ENCODE measurements around the gene LRP6.

LRP6 gene

GRCh38 chr12:12240662-12241340, 26.0 kb downstream of the LRP6 start:
- TF ChIP-seq CTCF (IDR thresholded peaks at IDR 0.05) (no peak), ZFX (IDR thresholded peaks at IDR 0.05; ENCODE audit: borderline replicate concordance) (no peak)
- H3K27ac ChIP-seq, result no peak overlapping the region

- H3K27ac ChIP-seq, result no peak overlapping the region
- no peak for TF ChIP-seq ZFX (IDR thresholded peaks at IDR 0.05; ENCODE audit: borderline replicate concordance)
- no peak for TF ChIP-seq CTCF (IDR thresholded peaks at IDR 0.05)
Observed at GRCh38 chr12:12239127-12239526, 27.7 kb downstream of the LRP6 start.

GRCh38 chr12:12238605-12239004, 28.2 kb downstream of the LRP6 start:
- H3K27ac ChIP-seq, result no peak overlapping the region
- TF ChIP-seq ZFX (IDR thresholded peaks at IDR 0.05; ENCODE audit: borderline replicate concordance) (no peak), CTCF (IDR thresholded peaks at IDR 0.05) (no peak)

- H3K27ac ChIP-seq, result no peak overlapping the region
- TF ChIP-seq ZFX (IDR thresholded peaks at IDR 0.05; ENCODE audit: borderline replicate concordance) (no peak), CTCF (IDR thresholded peaks at IDR 0.05) (no peak)
Observed at GRCh38 chr12:12236896-12237295, 29.9 kb downstream of the LRP6 start.

- no peak overlapping the region for H3K27ac ChIP-seq
- TF ChIP-seq ZFX (IDR thresholded peaks at IDR 0.05; ENCODE audit: borderline replicate concordance) (no peak), CTCF (IDR thresholded peaks at IDR 0.05) (no peak)
Observed at GRCh38 chr12:12230275-12230674, 36.6 kb downstream of the LRP6 start.

- H3K27ac ChIP-seq, result no peak overlapping the region
- no peak for TF ChIP-seq CTCF (IDR thresholded peaks at IDR 0.05)
- TF ChIP-seq ZFX (IDR thresholded peaks at IDR 0.05; ENCODE audit: borderline replicate concordance), result no peak
Observed at GRCh38 chr12:12229556-12230092, 37.2 kb downstream of the LRP6 start.

GRCh38 chr12:12228402-12228801, 38.4 kb downstream of the LRP6 start:
- TF ChIP-seq CTCF (IDR thresholded peaks at IDR 0.05), result no peak
- TF ChIP-seq ZFX (IDR thresholded peaks at IDR 0.05; ENCODE audit: borderline replicate concordance), result no peak
- H3K27ac ChIP-seq, result no peak overlapping the region
